GM23338 (cell line): ENCODE measurements around the gene PIEZO2.

Experiments used
- CTCF ChIP-seq, 2 experiments: fragments of 200-600 bp in 1 of 2; sonication (generic) in 1 of 2; conservative IDR thresholded peaks; 2 replicates each; pipeline versions ENCODE4 v1.5.1 to v1.6.1; 2016 to 2017; ENCODE audit warnings: antibody characterized with exemption in 2 of 2, low read depth in 2 of 2, mild to moderate bottlenecking in 2 of 2, moderate library complexity in 1 of 2
- EZH2 ChIP-seq: fragments of 200-600 bp; sonication (generic); IDR thresholded peaks from one replicate; pipeline ENCODE4 v1.8.0; 2017; ENCODE audit warnings: antibody characterized with exemption, mild to moderate bottlenecking, low read depth; ENCODE audit not compliant: unreplicated experiment
- POLR2AphosphoS5 ChIP-seq: IDR thresholded peaks from 2 replicates; pipeline ENCODE4 v1.6.1; 2016; ENCODE audit warnings: antibody characterized with exemption, low read depth

GRCh38 chr18:10687161-10687925, 462.0 kb downstream of the PIEZO2 start:
- no peak for TF ChIP-seq CTCF (conservative IDR thresholded peaks at IDR 0.05; ENCODE audit: low read depth in 2 of 2)
- TF ChIP-seq POLR2AphosphoS5: no peak
- TF ChIP-seq EZH2: no peak
